H1 (cell line): ENCODE measurements around the gene NABP1. TPM values are rescaled to one million over a fixed set of nuclear protein-coding genes. Genes with fewer than 3 reads are reported as not detected.

Experiments used
- CTCF ChIA-PET: fragments of 300-600 bp; sonication (Branson Sonifier 250); formaldehyde crosslinking; loops from one replicate; lab custom pipeline; 2021; ENCODE audit not compliant: partially characterized antibody; lab: Charles Lee
- POLR2A ChIA-PET: fragments of 300-600 bp; sonication (Branson Sonifier 250); formaldehyde crosslinking; loops from one replicate; lab custom pipeline; 2021; ENCODE audit warnings: inconsistent platforms; ENCODE audit not compliant: partially characterized antibody; lab: Charles Lee
- DNase-seq, 2 experiments: peaks; one replicate each; pipeline versions ENCODE4 v3.0.0 to v3.0.0-alpha.2; 2010 to 2022; ENCODE audit warnings: low spot score in 2 of 2, low read depth in 1 of 2, mixed read lengths in 1 of 2
- FAIRE-seq: peaks from 2 replicates; lab custom pipeline; 2011; peaks lifted over from hg19 to GRCh38; lab: Jason Lieb, UNC
- H2AFZ ChIP-seq: 2 replicates; pipeline ENCODE4 v1.8.1; 2012; ENCODE audit warnings: low read length, inconsistent platforms
- H2AK5ac ChIP-seq: 2 replicates; pipeline ENCODE4 v1.6.1; 2013; ENCODE audit warnings: low read depth, low read length
- H2BK120ac ChIP-seq: replicated peaks from 2 replicates; pipeline ENCODE3; 2013; ENCODE audit warnings: low read depth, low read length, inconsistent platforms
- H2BK12ac ChIP-seq: 2 replicates; pipeline ENCODE4 v1.6.1; 2013; ENCODE audit warnings: low read depth, low read length
- H2BK15ac ChIP-seq: 2 replicates; pipeline ENCODE4 v1.6.1; 2013; ENCODE audit warnings: low read length
- H2BK20ac ChIP-seq: 2 replicates; pipeline ENCODE4 v1.6.1; 2013; ENCODE audit warnings: low read length
- H2BK5ac ChIP-seq: 2 replicates; pipeline ENCODE4 v1.6.1; 2013; ENCODE audit warnings: low read depth, low read length
- H3K14ac ChIP-seq: 2 replicates; pipeline ENCODE4 v1.6.1; 2013; ENCODE audit warnings: inconsistent platforms; ENCODE audit not compliant: insufficient read length
- H3K18ac ChIP-seq: 2 replicates; pipeline ENCODE4 v1.6.1; 2013; ENCODE audit warnings: low read length; ENCODE audit errors: extremely low read depth
- H3K23ac ChIP-seq: 2 replicates; pipeline ENCODE4 v1.6.1; 2013; ENCODE audit warnings: inconsistent platforms; ENCODE audit not compliant: insufficient read length
- H3K23me2 ChIP-seq: 2 replicates; pipeline ENCODE4 v1.6.1; 2013; ENCODE audit warnings: low read depth, low read length
- H3K27ac ChIP-seq: 2 replicates; pipeline ENCODE4 v1.6.1; 2011; ENCODE audit warnings: low read depth, low read length, inconsistent platforms
- H3K27me3 ChIP-seq, 4 experiments: replicated peaks in 1 of 4; 1 replicate in 1 of 4; 2 replicates in 3 of 4; pipeline versions ENCODE4 v1.6.1 to v1.8.1; 2011 to 2013; ENCODE audit warnings: low read length in 3 of 4, mild to moderate bottlenecking in 3 of 4, inconsistent platforms in 2 of 4, mixed read lengths in 2 of 4, moderate library complexity in 1 of 4; ENCODE audit not compliant: control insufficient read depth in 3 of 4, insufficient read depth in 3 of 4; ENCODE audit errors: extremely low read depth in 1 of 4
- H3K36me3 ChIP-seq, 4 experiments: 2 replicates each; pipeline versions ENCODE4 v1.6.1 to v1.8.1; 2011 to 2013; ENCODE audit warnings: mild to moderate bottlenecking in 4 of 4, low read length in 3 of 4, moderate library complexity in 2 of 4, control low read depth in 1 of 4, inconsistent platforms in 1 of 4; ENCODE audit not compliant: insufficient read depth in 4 of 4, control insufficient read depth in 2 of 4
- H3K4ac ChIP-seq: replicated peaks from 2 replicates; pipeline ENCODE3; 2013; ENCODE audit warnings: low read length, low read depth, mixed read lengths, inconsistent platforms; ENCODE audit not compliant: insufficient read length
- H3K4me1 ChIP-seq, 4 experiments: replicated peaks in 1 of 4; 1 replicate in 1 of 4; 2 replicates in 3 of 4; pipeline versions ENCODE4 v1.6.1 to v1.8.1; 2011 to 2013; ENCODE audit warnings: low read length in 3 of 4, inconsistent platforms in 2 of 4, mixed read lengths in 1 of 4; ENCODE audit not compliant: insufficient read depth in 4 of 4, control insufficient read depth in 3 of 4
- H3K4me2 ChIP-seq, 2 experiments: 2 replicates each; pipeline versions ENCODE4 v1.6.1 to v1.8.1; 2011 to 2013; ENCODE audit warnings: low read depth in 2 of 2, low read length in 2 of 2, control low read depth in 1 of 2, inconsistent platforms in 1 of 2, mild to moderate bottlenecking in 1 of 2; ENCODE audit not compliant: insufficient read depth in 1 of 2
- H3K4me3 ChIP-seq, 4 experiments: fragments of 200-600, 300-600 bp in 1 of 4; sonication (generic), shearing (Covaris generic), sonication (Bioruptor Twin) in 1 of 4; 2 replicates each; pipeline versions ENCODE4 v1.5.1 to v1.8.1; 2011 to 2016; ENCODE audit warnings: low read length in 4 of 4, low read depth in 3 of 4, control low read depth in 2 of 4, inconsistent platforms in 2 of 4, mild to moderate bottlenecking in 2 of 4, mixed read lengths in 1 of 4, moderate library complexity in 1 of 4; ENCODE audit not compliant: insufficient read depth in 2 of 4; ENCODE audit errors: extremely low read depth in 1 of 4
- H3K56ac ChIP-seq: replicated peaks from 2 replicates; pipeline ENCODE3; 2013; ENCODE audit warnings: low read depth, mild to moderate bottlenecking, mixed read lengths, low read length, inconsistent platforms; ENCODE audit not compliant: insufficient read length
- H3K79me1 ChIP-seq: 2 replicates; pipeline ENCODE4 v1.6.1; 2013; ENCODE audit warnings: low read depth, low read length, control low read depth
- H3K79me2 ChIP-seq, 2 experiments: 2 replicates each; pipeline versions ENCODE4 v1.6.1 to v1.8.1; 2012 to 2013; ENCODE audit warnings: low read length in 2 of 2, mild to moderate bottlenecking in 2 of 2, inconsistent platforms in 1 of 2; ENCODE audit not compliant: insufficient read depth in 2 of 2, control insufficient read depth in 1 of 2
- H3K9ac ChIP-seq, 4 experiments: replicated peaks in 1 of 4; 1 replicate in 1 of 4; 2 replicates in 3 of 4; pipeline versions ENCODE4 v1.6.1 to v1.8.1; 2011 to 2013; ENCODE audit warnings: low read depth in 3 of 4, low read length in 3 of 4, control low read depth in 2 of 4, mild to moderate bottlenecking in 2 of 4, moderate library complexity in 2 of 4, inconsistent platforms in 1 of 4; ENCODE audit errors: extremely low read depth in 1 of 4
- H3K9me3 ChIP-seq, 2 experiments: 2 replicates each; pipeline versions ENCODE4 v1.6.1 to v1.8.1; 2012 to 2013; ENCODE audit warnings: mild to moderate bottlenecking in 2 of 2, moderate library complexity in 2 of 2, control low read depth in 1 of 2, inconsistent platforms in 1 of 2, low read depth in 1 of 2, low read length in 1 of 2, mixed read lengths in 1 of 2; ENCODE audit not compliant: insufficient read depth in 2 of 2
- H4K20me1 ChIP-seq, 2 experiments: replicated peaks in 1 of 2; 2 replicates each; pipeline versions ENCODE3 to v1.8.1; 2011 to 2013; ENCODE audit warnings: inconsistent platforms in 2 of 2, low read length in 2 of 2, mild to moderate bottlenecking in 1 of 2; ENCODE audit not compliant: insufficient read depth in 2 of 2, control insufficient read depth in 1 of 2
- H4K5ac ChIP-seq: 2 replicates; pipeline ENCODE4 v1.6.1; 2013; ENCODE audit warnings: low read length, low read depth, mixed read lengths, inconsistent platforms; ENCODE audit not compliant: insufficient read length
- H4K8ac ChIP-seq: 2 replicates; pipeline ENCODE4 v1.8.0; 2013; ENCODE audit warnings: mild to moderate bottlenecking, moderate library complexity, low read length, inconsistent platforms; ENCODE audit not compliant: insufficient read depth; ENCODE audit errors: extremely low read depth
- H4K91ac ChIP-seq: replicated peaks from 2 replicates; pipeline ENCODE3; 2013; ENCODE audit warnings: low read length, mixed read lengths, inconsistent platforms; ENCODE audit not compliant: insufficient read length
- ATF2 ChIP-seq: IDR thresholded peaks from 2 replicates; pipeline ENCODE4 v1.6.1; 2012; ENCODE audit warnings: low read length, inconsistent platforms
- ATF3 ChIP-seq: IDR thresholded peaks from 2 replicates; pipeline ENCODE4 v1.6.1; 2011; ENCODE audit warnings: low read depth, mild to moderate bottlenecking, low read length; ENCODE audit not compliant: insufficient read depth
- BRCA1 ChIP-seq: IDR thresholded peaks from 2 replicates; pipeline ENCODE4 v1.6.1; 2012; ENCODE audit warnings: low read depth, low read length, improper control_type of control experiment
- CREB1 ChIP-seq: IDR thresholded peaks from 2 replicates; pipeline ENCODE4 v1.6.1; 2012; ENCODE audit warnings: inconsistent platforms
- E2F6 ChIP-seq: IDR thresholded peaks from 2 replicates; pipeline ENCODE4 v1.6.1; 2012; ENCODE audit warnings: inconsistent platforms
- HDAC2 ChIP-seq, 2 experiments: fragments of 300-600 bp in 1 of 2; sonication (generic) in 1 of 2; IDR thresholded peaks; 2 replicates each; pipeline ENCODE4 v1.6.1; 2011 to 2012; ENCODE audit warnings: low read depth in 2 of 2, low read length in 2 of 2, mild to moderate bottlenecking in 2 of 2, moderate library complexity in 2 of 2, borderline replicate concordance in 1 of 2, inconsistent platforms in 1 of 2
- KDM5A ChIP-seq: fragments of 200-600 bp; IDR thresholded peaks from 2 replicates; pipeline ENCODE4 v1.7.1; 2012; ENCODE audit warnings: mild to moderate bottlenecking, low read length, inconsistent platforms, mixed read lengths
- PHF8 ChIP-seq: fragments of 200-600 bp; sonication (generic); conservative IDR thresholded peaks from 2 replicates; pipeline ENCODE4 v1.7.1; 2012; ENCODE audit warnings: low read depth, mild to moderate bottlenecking, inconsistent platforms, low read length, moderate library complexity
- RNF2 ChIP-seq: fragments of 200-900, 300-1000 bp; sonication (generic); IDR thresholded peaks from 2 replicates; pipeline ENCODE4 v1.7.1; 2016; ENCODE audit warnings: borderline replicate concordance, low read depth, mild to moderate bottlenecking, antibody characterized with exemption, low read length; ENCODE audit not compliant: poor library complexity, severe bottlenecking; ENCODE audit errors: missing control alignments
- RXRA ChIP-seq: IDR thresholded peaks from 2 replicates; pipeline ENCODE4 v1.6.1; 2011; ENCODE audit warnings: low read depth, mild to moderate bottlenecking, low read length, moderate library complexity; ENCODE audit not compliant: insufficient read depth
- WGBS, 2 experiments: shearing (Covaris generic) in 1 of 2; methylation state at CpG; one replicate each; pipeline versions ENCODE4 v1.1.6 to v1.1.7; 2013 to 2015; ENCODE audit warnings: low lambda C conversion rate in 2 of 2, mixed read lengths in 2 of 2, inconsistent platforms in 1 of 2, low coverage in 1 of 2, missing lambda C conversion rate in 1 of 2; ENCODE audit not compliant: insufficient replicate concordance in 2 of 2, insufficient coverage in 1 of 2, insufficient read length in 1 of 2; ENCODE audit errors: extremely low coverage in 1 of 2, missing lambda C conversion rate in 1 of 2; 5-methylcytosine and 5-hydroxymethylcytosine counted together
- polyA plus RNA-seq, 7 experiments: library from polyadenylated mRNA; depleted of rRNA in 3 of 7; stranded (reverse) in 5 of 7; unstranded in 2 of 7; fragments of >200 nt in 5 of 7; fragments of 200-250 nt in 2 of 7; gene quantifications; 1 replicate in 5 of 7; 2 replicates in 1 of 7; 4 replicates in 1 of 7; pipeline versions ENCODE4 v1.2.1 to v1.2.3, GENCODE V29; 2011 to 2013; ENCODE audit warnings: missing spikeins in 2 of 7, mixed read lengths in 2 of 7
- total RNA-seq: library from RNA; stranded (reverse); fragmentation: NEBNext Ultra II Directional; extraction: Animal tissue kit (Norgen Biotek cat#: 25700); gene quantifications from 2 replicates; pipeline ENCODE4 v1.2.1, GENCODE V29; 2021

Gene NABP1
- total and polyA plus RNA-seq, 2 of the 8 experiments (the other 6 are each of a cell fraction or from before 2014, with no cell fraction given) = 0.63 to 4.8 TPM

- no peaks in the 10 kb centered on the region for H3K9me3 ChIP-seq
- H3K23me2 ChIP-seq = peaks cover 9% of the 10 kb centered on the region; the same call in 1 of the 2 replicates
- H3K4me1 ChIP-seq = no peaks in the 10 kb centered on the region
- no peaks in the 10 kb centered on the region for H4K20me1 ChIP-seq
- H3K36me3 ChIP-seq = peaks cover 0 to 9% (median under 1%) of the 10 kb centered on the region in 4 experiments; a peak in 1 of 8 replicates
- H3K79me1 ChIP-seq = no peaks in the 10 kb centered on the region
- no peak overlapping the region for H2BK5ac ChIP-seq
- H3K4me2 ChIP-seq = no peak overlapping the region
- no peak overlapping the region for H3K4ac ChIP-seq
- FAIRE-seq (no peak), DNase-seq (no peak)
- CTCF ChIA-PET = interaction anchor here (0.9 to 1.1 kb wide), 4 partner anchors 11 to 117 kb away, joined by 3 to 5 read pairs (median 4); no protein-coding TSS in a partner anchor
- no peak overlapping the region for H3K27ac ChIP-seq
- H2BK120ac ChIP-seq = no peak overlapping the region
- H2BK15ac ChIP-seq = no peak overlapping the region
- H2BK12ac ChIP-seq = no peak overlapping the region
- H4K8ac ChIP-seq = no peak overlapping the region
- no peak overlapping the region for H2AFZ ChIP-seq
- POLR2A ChIA-PET = no interaction called here
- H3K9ac ChIP-seq = no peak overlapping the region
- no peaks in the 10 kb centered on the region for H3K79me2 ChIP-seq
- no peak overlapping the region for H2BK20ac ChIP-seq
- H3K18ac ChIP-seq = no peak overlapping the region
- H2AK5ac ChIP-seq = no peak overlapping the region
- H3K4me3 ChIP-seq = no peak overlapping the region
- no peak overlapping the region for H3K14ac ChIP-seq
- H3K56ac ChIP-seq = no peak overlapping the region
- 79% methylated on average over 1 of the region's 1 CpG; no CpG with 5 or more reads in 1 of the 2 experiments for WGBS, 2 experiments
- H4K5ac ChIP-seq = no peak overlapping the region
- peaks cover 0 to 4% (median under 1%) of the 10 kb centered on the region in 4 experiments; a peak in 4 of 7 replicates for H3K27me3 ChIP-seq
- H4K91ac ChIP-seq = no peak overlapping the region
- H3K23ac ChIP-seq = no peak overlapping the region
- TF ChIP-seq BRCA1 (no peak), PHF8 (no peak), KDM5A (no peak), CREB1 (no peak), ATF3 (no peak), E2F6 (no peak), RNF2 (no peak), ATF2 (no peak), HDAC2 (IDR thresholded peaks at IDR 0.05; ENCODE audit: borderline replicate concordance in 1 of 2, low read depth in 2 of 2, low read length in 2 of 2) (no peak), RXRA (no peak)
These were observed 2.7 kb downstream of the NABP1 start for GRCh38 chr2:191680639-191681038.
